ENCODE data around the gene PAQR5. TPM values are rescaled to one million over a fixed set of nuclear protein-coding genes. Genes with fewer than 3 reads are reported as not detected.

The PAQR5 gene
- total RNA-seq, 1 experiment from 2014 or later, result 34.0 TPM

DNA sequence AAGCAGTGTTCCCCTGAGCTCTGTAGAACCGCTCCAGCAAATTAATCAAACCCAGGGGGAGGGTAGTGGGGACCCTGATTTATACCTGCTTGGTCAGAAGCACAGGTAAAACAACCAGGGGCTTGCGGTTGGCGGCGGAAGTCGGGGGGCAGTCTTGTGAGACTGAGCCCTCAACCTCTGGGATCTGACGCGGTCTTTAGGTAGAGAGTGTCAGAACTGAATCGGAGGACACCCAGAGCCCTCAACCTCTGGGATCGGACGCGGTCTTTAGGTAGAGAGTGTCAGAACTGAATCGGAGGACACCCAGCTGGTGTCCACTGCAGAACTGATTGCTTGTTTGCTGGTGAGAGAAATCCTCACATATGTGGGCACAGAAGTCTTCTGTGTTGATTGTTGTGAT lies 12.9 kb upstream of the PAQR5 start:
- no peak overlapping the region for H2AFZ ChIP-seq (ENCODE audit: low read depth, low read length, poor library complexity, severe bottlenecking)
- H3K4me1 ChIP-seq (ENCODE audit: control insufficient read depth in 1 of 2, insufficient read depth in 2 of 2, low read length in 2 of 2), result no peaks in the 10 kb centered on the region
- no peaks in the 10 kb centered on the region for H3K9me2 ChIP-seq (ENCODE audit: insufficient read depth)
- ChIA-PET POLR2A (no interaction called here), CTCF (no interaction called here), RAD21 (ENCODE audit: low non-redundant PET in 1 of 2, low total read pairs in 2 of 2, uncharacterized antibody in 2 of 2, unreplicated experiment in 2 of 2) (no interaction called here)
- no TSS peak for BruUV-seq (replicated peaks)
- H3K27me3 ChIP-seq (ENCODE audit: insufficient read depth, low read length), result no peaks in the 10 kb centered on the region
- no peaks in the 10 kb centered on the region for H3K36me3 ChIP-seq (ENCODE audit: control insufficient read depth in 1 of 2, insufficient read depth in 2 of 2, low read length in 2 of 2)
- TF ChIP-seq ZBTB33 (IDR thresholded peaks at IDR 0.05; ENCODE audit: extremely low read depth, insufficient replicate concordance, low read length) (no peak), CTCF (IDR thresholded peaks at IDR 0.05 in 2 of 3, conservative IDR thresholded peaks at IDR 0.05 in 1 of 3; ENCODE audit: borderline replicate concordance in 1 of 3, insufficient read depth in 1 of 3, low read depth in 2 of 3, low read length in 2 of 3) (no peak), POLR2A (IDR thresholded peaks at IDR 0.05; ENCODE audit: borderline replicate concordance, extremely low read depth, insufficient read depth, insufficient read length) (no peak), EGR1 (IDR thresholded peaks at IDR 0.05; ENCODE audit: low read depth) (no peak), FOSL1 (IDR thresholded peaks at IDR 0.05; ENCODE audit: low read depth) (no peak), SIN3A (IDR thresholded peaks at IDR 0.05; ENCODE audit: low read depth) (no peak)
- H3K27ac ChIP-seq (ENCODE audit: low read depth, low read length), result no peak overlapping the region
- no peak for ATAC-seq
- H3K9me3 ChIP-seq (ENCODE audit: control insufficient read depth in 1 of 2, insufficient read depth in 1 of 2, low read depth in 1 of 2, low read length in 2 of 2), result no peaks in the 10 kb centered on the region
- H3K9ac ChIP-seq (ENCODE audit: low read length), result no peak overlapping the region
- DNase-seq (ENCODE audit: low read depth, low spot score), result no peak
- intact Hi-C loops (cut with micrococcal nuclease), result no loop called here
- no peaks in the 10 kb centered on the region for H3K79me2 ChIP-seq (ENCODE audit: insufficient read depth, low read length)
- no peak overlapping the region for H3K4me2 ChIP-seq (ENCODE audit: low read length)
- no peak overlapping the region for H3K4me3 ChIP-seq (replicated peaks in 1 of 2; ENCODE audit: low read depth in 1 of 2, low read length in 2 of 2)
- no peaks in the 10 kb centered on the region for H4K20me1 ChIP-seq (ENCODE audit: insufficient read depth)

- RAD21 ChIA-PET (ENCODE audit: low non-redundant PET in 1 of 2, low total read pairs in 2 of 2, uncharacterized antibody in 2 of 2, unreplicated experiment in 2 of 2), result no interaction called here
- Histone ChIP-seq H3K27me3 (ENCODE audit: insufficient read depth, low read length) (no peaks in the 10 kb centered on the region), H3K79me2 (ENCODE audit: insufficient read depth, low read length) (no peaks in the 10 kb centered on the region), H4K20me1 (ENCODE audit: insufficient read depth) (no peaks in the 10 kb centered on the region), H3K4me2 (ENCODE audit: low read length) (no peak overlapping the region), H3K9me3 (ENCODE audit: control insufficient read depth in 1 of 2, insufficient read depth in 1 of 2, low read depth in 1 of 2, low read length in 2 of 2) (no peaks in the 10 kb centered on the region), H2AFZ (ENCODE audit: low read depth, low read length, poor library complexity, severe bottlenecking) (no peak overlapping the region), H3K4me3 (replicated peaks in 1 of 2; ENCODE audit: low read depth in 1 of 2, low read length in 2 of 2) (no peak overlapping the region), H3K9me2 (ENCODE audit: insufficient read depth) (no peaks in the 10 kb centered on the region), H3K27ac (ENCODE audit: low read depth, low read length) (no peak overlapping the region), H3K9ac (ENCODE audit: low read length) (no peak overlapping the region), H3K4me1 (ENCODE audit: control insufficient read depth in 1 of 2, insufficient read depth in 2 of 2, low read length in 2 of 2) (no peaks in the 10 kb centered on the region), H3K36me3 (ENCODE audit: control insufficient read depth in 1 of 2, insufficient read depth in 2 of 2, low read length in 2 of 2) (no peaks in the 10 kb centered on the region)
- CTCF ChIA-PET, result no interaction called here
- ATAC-seq, result no peak
- POLR2A ChIA-PET, result no interaction called here
- no TSS peak for BruUV-seq (replicated peaks)
- intact Hi-C loops (cut with micrococcal nuclease), result no loop called here
- no peak for DNase-seq (ENCODE audit: low read depth, low spot score)
- TF ChIP-seq POLR2AphosphoS5 (IDR thresholded peaks at IDR 0.05; ENCODE audit: low read depth, low read length) (no peak), SIN3A (IDR thresholded peaks at IDR 0.05; ENCODE audit: low read depth) (no peak), ATF3 (IDR thresholded peaks at IDR 0.05) (no peak), SRF (IDR thresholded peaks at IDR 0.05; ENCODE audit: low read depth) (no peak), CBX3 (IDR thresholded peaks at IDR 0.05; ENCODE audit: low read depth) (no peak), FOSL1 (IDR thresholded peaks at IDR 0.05; ENCODE audit: low read depth) (no peak), EZH2 (IDR thresholded peaks at IDR 0.05) (no peak), CTCF (IDR thresholded peaks at IDR 0.05 in 2 of 3, conservative IDR thresholded peaks at IDR 0.05 in 1 of 3; ENCODE audit: borderline replicate concordance in 1 of 3, insufficient read depth in 1 of 3, low read depth in 2 of 3, low read length in 2 of 3) (no peak), JUND (IDR thresholded peaks at IDR 0.05) (no peak), MAX (IDR thresholded peaks at IDR 0.05) (no peak)
Observed at GRCh38 chr15:69288011-69288410, 10.7 kb upstream of the PAQR5 start.

Data from HCT116 (cell line).